ENCODE results near the gene ATP6V0C. TPM values are rescaled to one million over a fixed set of nuclear protein-coding genes. Genes with fewer than 3 reads are reported as not detected.

Gene ATP6V0C
- total and polyA plus RNA-seq, 2 of the 13 experiments (the other 11 are each of a cell fraction or from before 2014, with no cell fraction given) = 10.4 to 20.1 TPM

DNA sequence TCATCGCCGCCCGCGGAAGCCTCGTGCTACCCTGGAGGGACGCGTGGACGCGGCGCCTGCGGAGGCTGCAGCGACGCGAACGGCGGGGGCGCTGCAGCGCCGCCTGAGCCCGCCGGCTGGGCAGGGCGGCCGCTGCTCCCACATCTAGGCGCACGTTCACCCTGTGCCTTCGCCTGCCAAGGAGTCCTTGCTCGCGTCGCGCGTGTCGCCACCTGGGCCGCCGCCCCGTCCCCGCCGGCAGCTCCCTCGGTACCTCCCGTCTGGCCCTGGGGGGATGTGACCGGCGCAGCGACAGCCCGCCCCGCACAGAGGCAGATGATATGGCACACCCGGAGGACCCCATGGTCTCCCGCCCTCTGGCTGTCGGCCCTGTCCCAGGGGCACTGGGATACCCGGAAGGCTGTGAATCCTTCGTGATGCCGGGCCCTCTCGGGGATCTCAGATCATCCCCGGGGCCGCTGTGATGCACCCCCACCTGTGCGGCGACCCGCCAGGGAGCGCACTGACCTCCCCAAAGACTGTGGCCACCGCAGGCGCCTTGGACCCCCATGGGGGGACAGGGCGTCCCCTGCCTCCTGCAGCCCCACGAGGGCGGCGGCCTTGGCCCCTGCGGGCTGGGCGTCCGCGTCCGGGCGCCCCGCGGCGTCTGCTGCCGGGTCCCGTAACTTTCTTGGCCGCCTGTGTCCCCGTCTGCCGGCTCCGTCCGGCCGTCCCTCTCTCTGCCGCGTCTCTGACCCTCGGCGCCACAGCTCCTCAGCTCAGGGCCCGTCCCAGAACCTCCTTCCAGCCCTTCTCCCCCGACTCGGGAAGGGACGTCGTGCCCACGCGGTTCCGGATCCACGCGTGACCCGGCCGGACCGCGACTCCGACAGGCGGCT lies 39.5 kb upstream of the ATP6V0C start (continued):
- TF ChIP-seq AKAP8 (CRISPR knock-in tag; IDR thresholded peaks at IDR 0.05) = no peak
- TF ChIP-seq, protein P1, sequence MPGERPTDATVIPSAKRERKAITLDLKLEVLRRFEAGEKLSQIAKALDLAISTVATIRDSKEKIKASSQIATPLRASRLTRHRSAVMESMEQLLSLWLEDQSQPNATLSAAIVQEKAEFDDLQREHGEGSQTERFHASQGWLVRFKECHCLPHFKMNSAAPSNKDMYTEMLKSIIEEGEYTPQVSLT (CRISPR knock-in tag; IDR thresholded peaks at IDR 0.05; ENCODE audit: borderline replicate concordance, low read depth) = no peak
- peak; percentile 52; the same call in 1 of the 2 replicates for TF ChIP-seq YEATS4 (CRISPR knock-in tag; IDR thresholded peaks at IDR 0.05; ENCODE audit: borderline replicate concordance)
- TF ChIP-seq NFE2L2 (IDR thresholded peaks at IDR 0.05; ENCODE audit: low read length) = no peak
- no peak for TF ChIP-seq MLLT10 (CRISPR knock-in tag; IDR thresholded peaks at IDR 0.05)
- TF ChIP-seq, protein P2, sequence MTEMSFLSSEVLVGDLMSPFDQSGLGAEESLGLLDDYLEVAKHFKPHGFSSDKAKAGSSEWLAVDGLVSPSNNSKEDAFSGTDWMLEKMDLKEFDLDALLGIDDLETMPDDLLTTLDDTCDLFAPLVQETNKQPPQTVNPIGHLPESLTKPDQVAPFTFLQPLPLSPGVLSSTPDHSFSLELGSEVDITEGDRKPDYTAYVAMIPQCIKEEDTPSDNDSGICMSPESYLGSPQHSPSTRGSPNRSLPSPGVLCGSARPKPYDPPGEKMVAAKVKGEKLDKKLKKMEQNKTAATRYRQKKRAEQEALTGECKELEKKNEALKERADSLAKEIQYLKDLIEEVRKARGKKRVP (CRISPR knock-in tag; IDR thresholded peaks at IDR 0.05) = 0 out of 4 replicates have a peak, but pooled peaks of 1 of the 2 experiments have one; percentile 14
- TF ChIP-seq KMT2B (CRISPR knock-in tag; IDR thresholded peaks at IDR 0.05) = no peak
- TF ChIP-seq ZNF317 (CRISPR knock-in tag; IDR thresholded peaks at IDR 0.05) = no peak
- TF ChIP-seq GMEB1 (CRISPR knock-in tag; IDR thresholded peaks at IDR 0.05; ENCODE audit: borderline replicate concordance) = 0 out of 2 replicates have a peak, but pooled peaks have one; percentile 43
- TF ChIP-seq ZNF816 (CRISPR knock-in tag; IDR thresholded peaks at IDR 0.05; ENCODE audit: borderline replicate concordance) = no peak
- TF ChIP-seq TAF15 (IDR thresholded peaks at IDR 0.05; ENCODE audit: low read depth, low read length, poor library complexity, severe bottlenecking) = no peak
- 0 out of 2 replicates have a peak, but pooled peaks have one; percentile 31 for TF ChIP-seq BCL3 (CRISPR knock-in tag; IDR thresholded peaks at IDR 0.05)
- no peak for TF ChIP-seq ZNF7 (CRISPR knock-in tag; IDR thresholded peaks at IDR 0.05)
- TF ChIP-seq GABPA (IDR thresholded peaks at IDR 0.05; ENCODE audit: low read depth, low read length) = no peak; the same call in 1 of the 2 replicates
- no peak for TF ChIP-seq GABPA (CRISPR knock-in tag; IDR thresholded peaks at IDR 0.05; ENCODE audit: low read depth)
- no peak for TF ChIP-seq ZMYM3 (CRISPR knock-in tag; IDR thresholded peaks at IDR 0.05)
- no peak for TF ChIP-seq ZMAT5 (CRISPR knock-in tag; IDR thresholded peaks at IDR 0.05; ENCODE audit: borderline replicate concordance, low read depth)
- no peak for TF ChIP-seq ZNF460 (CRISPR knock-in tag; IDR thresholded peaks at IDR 0.05; ENCODE audit: borderline replicate concordance)
- TF ChIP-seq, protein P3, sequence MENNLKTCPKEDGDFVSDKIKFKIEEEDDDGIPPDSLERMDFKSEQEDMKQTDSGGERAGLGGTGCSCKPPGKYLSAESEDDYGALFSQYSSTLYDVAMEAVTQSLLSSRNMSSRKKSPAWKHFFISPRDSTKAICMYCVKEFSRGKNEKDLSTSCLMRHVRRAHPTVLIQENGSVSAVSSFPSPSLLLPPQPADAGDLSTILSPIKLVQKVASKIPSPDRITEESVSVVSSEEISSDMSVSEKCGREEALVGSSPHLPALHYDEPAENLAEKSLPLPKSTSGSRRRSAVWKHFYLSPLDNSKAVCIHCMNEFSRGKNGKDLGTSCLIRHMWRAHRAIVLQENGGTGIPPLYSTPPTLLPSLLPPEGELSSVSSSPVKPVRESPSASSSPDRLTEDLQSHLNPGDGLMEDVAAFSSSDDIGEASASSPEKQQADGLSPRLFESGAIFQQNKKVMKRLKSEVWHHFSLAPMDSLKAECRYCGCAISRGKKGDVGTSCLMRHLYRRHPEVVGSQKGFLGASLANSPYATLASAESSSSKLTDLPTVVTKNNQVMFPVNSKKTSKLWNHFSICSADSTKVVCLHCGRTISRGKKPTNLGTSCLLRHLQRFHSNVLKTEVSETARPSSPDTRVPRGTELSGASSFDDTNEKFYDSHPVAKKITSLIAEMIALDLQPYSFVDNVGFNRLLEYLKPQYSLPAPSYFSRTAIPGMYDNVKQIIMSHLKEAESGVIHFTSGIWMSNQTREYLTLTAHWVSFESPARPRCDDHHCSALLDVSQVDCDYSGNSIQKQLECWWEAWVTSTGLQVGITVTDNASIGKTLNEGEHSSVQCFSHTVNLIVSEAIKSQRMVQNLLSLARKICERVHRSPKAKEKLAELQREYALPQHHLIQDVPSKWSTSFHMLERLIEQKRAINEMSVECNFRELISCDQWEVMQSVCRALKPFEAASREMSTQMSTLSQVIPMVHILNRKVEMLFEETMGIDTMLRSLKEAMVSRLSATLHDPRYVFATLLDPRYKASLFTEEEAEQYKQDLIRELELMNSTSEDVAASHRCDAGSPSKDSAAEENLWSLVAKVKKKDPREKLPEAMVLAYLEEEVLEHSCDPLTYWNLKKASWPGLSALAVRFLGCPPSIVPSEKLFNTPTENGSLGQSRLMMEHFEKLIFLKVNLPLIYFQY (CRISPR knock-in tag; IDR thresholded peaks at IDR 0.05; ENCODE audit: borderline replicate concordance) = no peak
- peak; percentile 91 for TF ChIP-seq MAX (IDR thresholded peaks at IDR 0.05)
